Measurements from ENCODE around the gene PFN1. TPM values are rescaled to one million over a fixed set of nuclear protein-coding genes. Genes with fewer than 3 reads are reported as not detected.
"Not testable (repeated sequence)": the region's sequence is repeated elsewhere in the genome, so short reads cannot be mapped to it uniquely, and the experiment has no call there.

The PFN1 gene
- total and polyA plus RNA-seq, 5 donors = 148 to 229 (median 192) TPM

- Histone ChIP-seq H3K4me3 (ENCODE audit: low read length) (no peak overlapping the region), H3K27ac (ENCODE audit: low read length) (no peak overlapping the region), H3K27me3 (ENCODE audit: control insufficient read depth, insufficient read depth) (no peaks in the 10 kb centered on the region), H3K4me1 (ENCODE audit: control insufficient read depth, insufficient read depth, low read length) (peaks cover 11% of the 10 kb centered on the region), H3K9me3 (ENCODE audit: control insufficient read depth, low read length) (no peaks in the 10 kb centered on the region)
- WGBS = 90% methylated on average over 16 of the region's 16 CpGs
- no peak for ATAC-seq
- DNase-seq = no peak
- intact Hi-C loops (cut with DNase I) = loop anchor here in 1 of 4 donors (10.0 kb wide), 1 partner anchor 47 kb away; the partner anchor contains the start of gene CAMTA2
Observed at GRCh38 chr17:4937553-4937952, 10.8 kb downstream of the PFN1 start.

- intact Hi-C loops (cut with DNase I) = loop anchor here in 1 of 4 donors (10.0 kb wide), 1 partner anchor 48 kb away; the partner anchor contains the start of gene CAMTA2
- Histone ChIP-seq H3K4me1 (ENCODE audit: control insufficient read depth, insufficient read depth, low read length) (peaks cover 11% of the 10 kb centered on the region), H3K4me3 (ENCODE audit: low read length) (no peak overlapping the region), H3K27ac (ENCODE audit: low read length) (no peak overlapping the region), H3K9me3 (ENCODE audit: control insufficient read depth, low read length) (no peaks in the 10 kb centered on the region), H3K27me3 (ENCODE audit: control insufficient read depth, insufficient read depth) (no peaks in the 10 kb centered on the region)
- ATAC-seq = no peak
- no peak for DNase-seq
- 87% methylated on average over 3 of the region's 3 CpGs for WGBS
Observed at GRCh38 chr17:4936436-4936835, 11.9 kb downstream of the PFN1 start.

GRCh38 chr17:4935650-4936049, 12.7 kb downstream of the PFN1 start:
- Histone ChIP-seq H3K27ac (ENCODE audit: low read length) (no peak overlapping the region), H3K27me3 (ENCODE audit: control insufficient read depth, insufficient read depth) (no peaks in the 10 kb centered on the region), H3K9me3 (ENCODE audit: control insufficient read depth, low read length) (no peaks in the 10 kb centered on the region), H3K4me3 (ENCODE audit: low read length) (no peak overlapping the region), H3K4me1 (ENCODE audit: control insufficient read depth, insufficient read depth, low read length) (peaks cover 9% of the 10 kb centered on the region)
- no peak for ATAC-seq
- intact Hi-C loops (cut with DNase I) = loop anchor here in 1 of 4 donors (10.0 kb wide), 1 partner anchor 49 kb away; the partner anchor contains the start of gene CAMTA2
- no peak for DNase-seq

GRCh38 chr17:4934173-4934979, 14.0 kb downstream of the PFN1 start:
- ATAC-seq = peak; percentile 28 to 38
- 17% methylated on average over 14 of the region's 14 CpGs for WGBS
- peak in 2 of 3 donors; percentile 67 to 79 for DNase-seq
- Histone ChIP-seq H3K27me3 (ENCODE audit: control insufficient read depth, insufficient read depth) (no peaks in the 10 kb centered on the region), H3K4me3 (ENCODE audit: low read length) (no peak overlapping the region), H3K9me3 (ENCODE audit: control insufficient read depth, low read length) (no peaks in the 10 kb centered on the region), H3K4me1 (ENCODE audit: control insufficient read depth, insufficient read depth, low read length) (peaks cover 9% of the 10 kb centered on the region), H3K27ac (ENCODE audit: low read length) (peak overlapping the region; percentile 66)
- intact Hi-C loops (cut with DNase I) = loop anchor here in 1 of 4 donors (10.0 kb wide), 1 partner anchor 50 kb away; the partner anchor contains the start of gene CAMTA2

GRCh38 chr17:4933646-4934045, 14.7 kb downstream of the PFN1 start:
- peaks cover 6% of the 10 kb centered on the region for H3K4me1 ChIP-seq (ENCODE audit: control insufficient read depth, insufficient read depth, low read length)
- peak overlapping the region; percentile 66 for H3K27ac ChIP-seq (ENCODE audit: low read length)
- H3K4me3 ChIP-seq (ENCODE audit: low read length) = no peak overlapping the region
- H3K27me3 ChIP-seq (ENCODE audit: control insufficient read depth, insufficient read depth) = no peaks in the 10 kb centered on the region
- DNase-seq (no peak), ATAC-seq (no peak)
- no peaks in the 10 kb centered on the region for H3K9me3 ChIP-seq (ENCODE audit: control insufficient read depth, low read length)
- intact Hi-C loops (cut with DNase I) = loop anchor here in 1 of 4 donors (10.0 kb wide), 1 partner anchor 51 kb away; the partner anchor contains the start of gene CAMTA2
- WGBS = 80% methylated on average over 16 of the region's 16 CpGs

- Histone ChIP-seq H3K4me3 (ENCODE audit: low read length) (no peak overlapping the region), H3K4me1 (ENCODE audit: control insufficient read depth, insufficient read depth, low read length) (peaks cover 5% of the 10 kb centered on the region), H3K9me3 (ENCODE audit: control insufficient read depth, low read length) (no peaks in the 10 kb centered on the region), H3K27ac (ENCODE audit: low read length) (no peak overlapping the region), H3K27me3 (ENCODE audit: control insufficient read depth, insufficient read depth) (no peaks in the 10 kb centered on the region)
- WGBS = 95% methylated on average over 12 of the region's 12 CpGs
- intact Hi-C loops (cut with DNase I) = loop anchor here in 1 of 4 donors (10.0 kb wide), 1 partner anchor 52 kb away; the partner anchor contains the start of gene CAMTA2
- no peak for DNase-seq
- no peak for ATAC-seq
Observed at GRCh38 chr17:4932756-4933155, 15.6 kb downstream of the PFN1 start.

GRCh38 chr17:4931963-4932362, 16.4 kb downstream of the PFN1 start, which contains the start of gene GP1BA:
TSS of gene GP1BA (plus strand) at chr17:4932277. CDS start at chr17:4932605, 328 bp downstream.
- no peaks in the 10 kb centered on the region for H3K27me3 ChIP-seq (ENCODE audit: control insufficient read depth, insufficient read depth)
- DNase-seq (no peak), ATAC-seq (no peak)
- H3K4me1 ChIP-seq (ENCODE audit: control insufficient read depth, insufficient read depth, low read length) = peaks cover 5% of the 10 kb centered on the region
- H3K27ac ChIP-seq (ENCODE audit: low read length) = no peak within 1 kb of the TSS
- H3K4me3 ChIP-seq (ENCODE audit: low read length) = no peak within 1 kb of the TSS
- intact Hi-C loops (cut with DNase I) = loop anchor here in 1 of 4 donors (10.0 kb wide), 1 partner anchor 53 kb away; the partner anchor contains the start of gene CAMTA2
- H3K9me3 ChIP-seq (ENCODE audit: control insufficient read depth, low read length) = no peaks in the 10 kb centered on the region
- 54% methylated on average over 14 of the region's 14 CpGs for WGBS

- Histone ChIP-seq H3K4me1 (ENCODE audit: control insufficient read depth, insufficient read depth, low read length) (peaks cover under 1% of the 10 kb centered on the region), H3K27me3 (ENCODE audit: control insufficient read depth, insufficient read depth) (no peaks in the 10 kb centered on the region), H3K4me3 (ENCODE audit: low read length) (no peak overlapping the region), H3K27ac (ENCODE audit: low read length) (no peak overlapping the region), H3K9me3 (ENCODE audit: control insufficient read depth, low read length) (no peaks in the 10 kb centered on the region)
- WGBS = 97% methylated on average over 18 of the region's 18 CpGs
- intact Hi-C loops (cut with DNase I) = no loop called here
- ATAC-seq (no peak), DNase-seq (no peak)
Observed at GRCh38 chr17:4928881-4929280, 19.4 kb downstream of the PFN1 start.

GRCh38 chr17:4926577-4927335, 21.6 kb downstream of the PFN1 start:
- WGBS = 83% methylated on average over 24 of the region's 24 CpGs
- ATAC-seq; DNase-seq; H3K27me3 ChIP-seq (ENCODE audit: control insufficient read depth, insufficient read depth); H3K4me1 ChIP-seq (ENCODE audit: control insufficient read depth, insufficient read depth, low read length); H3K9me3 ChIP-seq (ENCODE audit: control insufficient read depth, low read length); H3K4me3 ChIP-seq (ENCODE audit: low read length); intact Hi-C loops (cut with DNase I); H3K27ac ChIP-seq (ENCODE audit: low read length): not testable (repeated sequence)

GRCh38 chr17:4921320-4921719, 27.0 kb downstream of the PFN1 start:
- H3K4me3 ChIP-seq (ENCODE audit: low read length) = no peak overlapping the region
- no peak for ATAC-seq
- DNase-seq = no peak
- no peaks in the 10 kb centered on the region for H3K27me3 ChIP-seq (ENCODE audit: control insufficient read depth, insufficient read depth)
- WGBS = 91% methylated on average over 4 of the region's 4 CpGs
- no peak overlapping the region for H3K27ac ChIP-seq (ENCODE audit: low read length)
- intact Hi-C loops (cut with DNase I) = no loop called here
- H3K4me1 ChIP-seq (ENCODE audit: control insufficient read depth, insufficient read depth, low read length) = no peaks in the 10 kb centered on the region
- no peaks in the 10 kb centered on the region for H3K9me3 ChIP-seq (ENCODE audit: control insufficient read depth, low read length)
